ENCODE results near the gene CD109. TPM values are rescaled to one million over a fixed set of nuclear protein-coding genes. Genes with fewer than 3 reads are reported as not detected.

Gene CD109
- total and polyA plus RNA-seq, 2 of the 4 experiments (the other 2 are of a cell fraction): 3.6 to 5.0 TPM

DNA sequence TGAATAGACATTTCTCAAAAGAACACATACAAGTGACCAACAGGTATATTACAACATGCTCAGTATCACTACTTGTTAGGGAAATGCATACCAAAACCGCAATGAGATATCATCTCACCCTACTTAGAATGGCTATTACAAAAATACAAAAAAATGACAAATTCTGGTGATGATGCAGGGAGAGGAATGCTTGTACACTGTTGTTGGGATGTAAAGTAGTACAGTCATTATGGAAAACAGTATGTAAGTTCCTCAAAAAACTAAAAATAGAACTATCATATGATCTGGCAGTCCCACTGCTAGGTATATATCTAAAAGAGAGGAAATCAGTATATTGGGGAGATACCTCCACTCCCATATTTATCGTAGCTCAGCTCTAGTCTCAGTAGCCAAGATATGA is 31.3 kb upstream of the CD109 start:
- H3K23ac ChIP-seq (ENCODE audit: low read depth, low read length): no peak overlapping the region
- H4K5ac ChIP-seq (ENCODE audit: low read depth, low read length): no peak overlapping the region
- H2BK5ac ChIP-seq (ENCODE audit: low read depth, low read length, poor library complexity, severe bottlenecking): no peak overlapping the region
- no peak overlapping the region for H3K14ac ChIP-seq (replicated peaks; ENCODE audit: low read depth, low read length)
- POLR2A ChIA-PET (ENCODE audit: unreplicated experiment): no interaction called here
- no peak overlapping the region for H3K9ac ChIP-seq (ENCODE audit: low read depth, low read length)
- H2AFZ ChIP-seq (replicated peaks; ENCODE audit: low read length, poor library complexity): no peak overlapping the region
- intact Hi-C loops (cut with micrococcal nuclease): no loop called here
- ATAC-seq (ENCODE audit: low read depth) (no peak), DNase-seq (no peak)
- no peaks in the 10 kb centered on the region for H3K9me3 ChIP-seq (ENCODE audit: control insufficient read depth, insufficient read depth, low read length)
- H3K4me3 ChIP-seq (ENCODE audit: insufficient read depth, low read depth, low read length): no peak overlapping the region
- H4K8ac ChIP-seq (ENCODE audit: low read depth in 2 of 2, low read length in 2 of 2): no peak overlapping the region
- no TSS peak for BruUV-seq (replicated peaks)
- no peak overlapping the region for H3K4me2 ChIP-seq (ENCODE audit: low read depth, low read length)
- in situ Hi-C loops (cut with MboI; ENCODE audit: low sequenced_read_pairs): no loop called here
- H3K27me3 ChIP-seq (ENCODE audit: control insufficient read depth, insufficient read depth, low read length): no peaks in the 10 kb centered on the region
- no peak overlapping the region for H2BK15ac ChIP-seq (ENCODE audit: low read depth, low read length)
- H4K91ac ChIP-seq (ENCODE audit: insufficient read depth, low read depth, low read length): no peak overlapping the region
- CTCF ChIA-PET: interaction anchor here (1.1 kb wide), 1 partner anchor 69 kb away, joined by 3 read pairs; no protein-coding TSS in a partner anchor
- no peak overlapping the region for H2AK5ac ChIP-seq (ENCODE audit: low read depth, low read length)
- H3K27ac ChIP-seq (ENCODE audit: insufficient read depth, low read length): no peak overlapping the region
- H3K9me1 ChIP-seq (ENCODE audit: insufficient read depth, low read length): peaks cover 2% of the 10 kb centered on the region; the same call in 1 of the 2 replicates
- no peak overlapping the region for H3K56ac ChIP-seq (ENCODE audit: extremely low read depth, insufficient read depth, low read length)
- no CpG with 5 or more reads among the region's 2 CpGs for WGBS, 2 experiments (ENCODE audit: extremely low coverage in 2 of 2, insufficient read length in 1 of 2)
- dilution Hi-C loops (cut with HindIII; ENCODE audit: low sequenced_read_pairs, unreplicated experiment): no loop called here
- no peaks in the 10 kb centered on the region for H4K20me1 ChIP-seq (ENCODE audit: insufficient read depth, low read length)
- no peaks in the 10 kb centered on the region for H3K4me1 ChIP-seq (ENCODE audit: control insufficient read depth, insufficient read depth, low read length)
- no peak overlapping the region for H3K18ac ChIP-seq (ENCODE audit: low read depth, low read length)
- no peak overlapping the region for H3K4ac ChIP-seq (ENCODE audit: low read depth, low read length)
- no peak overlapping the region for H2BK20ac ChIP-seq (ENCODE audit: low read depth, low read length)
- TF ChIP-seq MAFK (IDR thresholded peaks at IDR 0.05; ENCODE audit: low read depth, low read length) (no peak), MAZ (IDR thresholded peaks at IDR 0.05; ENCODE audit: borderline replicate concordance, low read depth, low read length) (no peak), NFE2L2 (IDR thresholded peaks at IDR 0.05; ENCODE audit: low read depth, low read length) (no peak), RFX5 (IDR thresholded peaks at IDR 0.05; ENCODE audit: low read depth, low read length) (no peak), CHD1 (IDR thresholded peaks at IDR 0.05; ENCODE audit: low read depth, low read length) (no peak), FOS (IDR thresholded peaks at IDR 0.05; ENCODE audit: low read depth, low read length) (no peak), CEBPB (IDR thresholded peaks at IDR 0.05; ENCODE audit: low read depth, low read length) (no peak), BHLHE40 (IDR thresholded peaks at IDR 0.05; ENCODE audit: low read depth, low read length) (no peak), MXI1 (IDR thresholded peaks at IDR 0.05; ENCODE audit: borderline replicate concordance, low read depth, low read length) (no peak), RAD21 (IDR thresholded peaks at IDR 0.05; ENCODE audit: low read length) (no peak), SMC3 (IDR thresholded peaks at IDR 0.05; ENCODE audit: low read depth, low read length) (no peak), POLR2A (IDR thresholded peaks at IDR 0.05; ENCODE audit: low read depth, low read length) (no peak), RCOR1 (IDR thresholded peaks at IDR 0.05; ENCODE audit: insufficient replicate concordance, low read length) (no peak)
- TF ChIP-seq, protein P1, sequence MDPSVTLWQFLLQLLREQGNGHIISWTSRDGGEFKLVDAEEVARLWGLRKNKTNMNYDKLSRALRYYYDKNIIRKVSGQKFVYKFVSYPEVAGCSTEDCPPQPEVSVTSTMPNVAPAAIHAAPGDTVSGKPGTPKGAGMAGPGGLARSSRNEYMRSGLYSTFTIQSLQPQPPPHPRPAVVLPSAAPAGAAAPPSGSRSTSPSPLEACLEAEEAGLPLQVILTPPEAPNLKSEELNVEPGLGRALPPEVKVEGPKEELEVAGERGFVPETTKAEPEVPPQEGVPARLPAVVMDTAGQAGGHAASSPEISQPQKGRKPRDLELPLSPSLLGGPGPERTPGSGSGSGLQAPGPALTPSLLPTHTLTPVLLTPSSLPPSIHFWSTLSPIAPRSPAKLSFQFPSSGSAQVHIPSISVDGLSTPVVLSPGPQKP (IDR thresholded peaks at IDR 0.05; ENCODE audit: borderline replicate concordance, low read depth, low read length): no peak
- TF ChIP-seq, protein P2, sequence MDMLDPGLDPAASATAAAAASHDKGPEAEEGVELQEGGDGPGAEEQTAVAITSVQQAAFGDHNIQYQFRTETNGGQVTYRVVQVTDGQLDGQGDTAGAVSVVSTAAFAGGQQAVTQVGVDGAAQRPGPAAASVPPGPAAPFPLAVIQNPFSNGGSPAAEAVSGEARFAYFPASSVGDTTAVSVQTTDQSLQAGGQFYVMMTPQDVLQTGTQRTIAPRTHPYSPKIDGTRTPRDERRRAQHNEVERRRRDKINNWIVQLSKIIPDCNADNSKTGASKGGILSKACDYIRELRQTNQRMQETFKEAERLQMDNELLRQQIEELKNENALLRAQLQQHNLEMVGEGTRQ (IDR thresholded peaks at IDR 0.05; ENCODE audit: low read depth, low read length): no peak
- H2AK9ac ChIP-seq (replicated peaks; ENCODE audit: low read depth, low read length, poor library complexity): no peak overlapping the region
- H3K36me3 ChIP-seq (ENCODE audit: control insufficient read depth, insufficient read depth, low read length): no peaks in the 10 kb centered on the region
- H3K79me1 ChIP-seq (ENCODE audit: low read depth in 1 of 2, low read length in 2 of 2): no peaks in the 10 kb centered on the region
- no peak overlapping the region for H2BK120ac ChIP-seq (ENCODE audit: low read depth, low read length)

Data from IMR-90 (cell line).